HCT116 (cell line): Measurements from ENCODE around the gene OR6K3.

Experiments used
- CBX3 ChIP-seq: IDR thresholded peaks from 2 replicates; pipeline ENCODE4 v1.6.1; 2012; ENCODE audit warnings: low read depth
- CTCF ChIP-seq, 3 experiments: fragments of 200-600 bp in 1 of 3; sonication (generic) in 1 of 3; IDR thresholded peaks in 2 of 3; conservative IDR thresholded peaks in 1 of 3; 2 replicates each; pipeline ENCODE4 v1.5.1; 2012 to 2017; ENCODE audit warnings: low read depth in 2 of 3, low read length in 2 of 3, antibody characterized with exemption in 1 of 3, borderline replicate concordance in 1 of 3, control low read depth in 1 of 3, mild to moderate bottlenecking in 1 of 3, mixed read lengths in 1 of 3, mixed run types in 1 of 3, moderate library complexity in 1 of 3; ENCODE audit not compliant: insufficient read depth in 1 of 3
- EGR1 ChIP-seq: IDR thresholded peaks from 2 replicates; pipeline ENCODE4 v1.6.1; 2012; ENCODE audit warnings: low read depth
- EZH2 ChIP-seq: fragments of 200-600 bp; sonication (generic); IDR thresholded peaks from 2 replicates; pipeline ENCODE4 v1.6.1; 2017; ENCODE audit warnings: antibody characterized with exemption, mixed run types
- MAX ChIP-seq: IDR thresholded peaks from 2 replicates; pipeline ENCODE4 v1.6.1; 2012
- POLR2A ChIP-seq: IDR thresholded peaks from 2 replicates; pipeline ENCODE4 v1.7.0; 2011; ENCODE audit warnings: borderline replicate concordance; ENCODE audit not compliant: insufficient read depth, insufficient read length; ENCODE audit errors: extremely low read depth
- POLR2AphosphoS5 ChIP-seq: IDR thresholded peaks from 2 replicates; pipeline ENCODE4 v1.6.1; 2011; ENCODE audit warnings: mild to moderate bottlenecking, low read depth, low read length, moderate library complexity
- TF ChIP-seq, protein P1 (sequence below): IDR thresholded peaks from 2 replicates; pipeline ENCODE4 v1.6.1; 2012; ENCODE audit warnings: low read depth

GRCh38 chr1:158675563-158676323 is 44.8 kb downstream of the OR6K3 start:
- TF ChIP-seq POLR2AphosphoS5 (no peak), CTCF (IDR thresholded peaks at IDR 0.05 in 2 of 3, conservative IDR thresholded peaks at IDR 0.05 in 1 of 3; ENCODE audit: borderline replicate concordance in 1 of 3, insufficient read depth in 1 of 3, low read depth in 2 of 3, low read length in 2 of 3) (no peak), POLR2A (no peak), EZH2 (no peak), EGR1 (no peak), MAX (no peak), CBX3 (no peak)
- TF ChIP-seq, protein P1, sequence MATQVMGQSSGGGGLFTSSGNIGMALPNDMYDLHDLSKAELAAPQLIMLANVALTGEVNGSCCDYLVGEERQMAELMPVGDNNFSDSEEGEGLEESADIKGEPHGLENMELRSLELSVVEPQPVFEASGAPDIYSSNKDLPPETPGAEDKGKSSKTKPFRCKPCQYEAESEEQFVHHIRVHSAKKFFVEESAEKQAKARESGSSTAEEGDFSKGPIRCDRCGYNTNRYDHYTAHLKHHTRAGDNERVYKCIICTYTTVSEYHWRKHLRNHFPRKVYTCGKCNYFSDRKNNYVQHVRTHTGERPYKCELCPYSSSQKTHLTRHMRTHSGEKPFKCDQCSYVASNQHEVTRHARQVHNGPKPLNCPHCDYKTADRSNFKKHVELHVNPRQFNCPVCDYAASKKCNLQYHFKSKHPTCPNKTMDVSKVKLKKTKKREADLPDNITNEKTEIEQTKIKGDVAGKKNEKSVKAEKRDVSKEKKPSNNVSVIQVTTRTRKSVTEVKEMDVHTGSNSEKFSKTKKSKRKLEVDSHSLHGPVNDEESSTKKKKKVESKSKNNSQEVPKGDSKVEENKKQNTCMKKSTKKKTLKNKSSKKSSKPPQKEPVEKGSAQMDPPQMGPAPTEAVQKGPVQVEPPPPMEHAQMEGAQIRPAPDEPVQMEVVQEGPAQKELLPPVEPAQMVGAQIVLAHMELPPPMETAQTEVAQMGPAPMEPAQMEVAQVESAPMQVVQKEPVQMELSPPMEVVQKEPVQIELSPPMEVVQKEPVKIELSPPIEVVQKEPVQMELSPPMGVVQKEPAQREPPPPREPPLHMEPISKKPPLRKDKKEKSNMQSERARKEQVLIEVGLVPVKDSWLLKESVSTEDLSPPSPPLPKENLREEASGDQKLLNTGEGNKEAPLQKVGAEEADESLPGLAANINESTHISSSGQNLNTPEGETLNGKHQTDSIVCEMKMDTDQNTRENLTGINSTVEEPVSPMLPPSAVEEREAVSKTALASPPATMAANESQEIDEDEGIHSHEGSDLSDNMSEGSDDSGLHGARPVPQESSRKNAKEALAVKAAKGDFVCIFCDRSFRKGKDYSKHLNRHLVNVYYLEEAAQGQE, result no peak
